Psoas muscle (tissue), 8 donors: ENCODE results near the gene CYB561D1. TPM values are rescaled to one million over a fixed set of nuclear protein-coding genes. Genes with fewer than 3 reads are reported as not detected.

ENCODE experiments used
- ATAC-seq, 4 donors: fragments of 200-7000 bp; cut with Tn5 transposase; one replicate each; pipeline ENCODE4 v1.9.1; 2020; ENCODE audit warnings: moderate library complexity in 3 of 4, mild to moderate bottlenecking in 2 of 4
- DNase-seq, 2 donors: peaks; one replicate each; pipeline ENCODE4 v3.0.0-alpha.2; 2020
- H3K27ac ChIP-seq: fragments of 200-600 bp; one replicate; pipeline ENCODE4 v1.8.0; 2022
- H3K27me3 ChIP-seq, 3 donors: fragments of 200-600 bp in 1 of 3; one replicate each; pipeline versions ENCODE4 v1.6.1 to v1.8.0; 2013 to 2022; ENCODE audit warnings: low read length in 2 of 3, mild to moderate bottlenecking in 2 of 3, moderate library complexity in 1 of 3; ENCODE audit not compliant: insufficient read depth in 3 of 3
- H3K36me3 ChIP-seq, 2 donors: fragments of 200-600 bp in 1 of 2; one replicate each; pipeline versions ENCODE4 v1.6.1 to v1.8.0; 2013 to 2022; ENCODE audit warnings: low read depth in 1 of 2, mild to moderate bottlenecking in 1 of 2, moderate library complexity in 1 of 2; ENCODE audit not compliant: insufficient read depth in 1 of 2
- H3K4me1 ChIP-seq: fragments of 200-600 bp; one replicate; pipeline ENCODE4 v1.8.0; 2022
- H3K4me3 ChIP-seq: fragments of 200-600 bp; one replicate; pipeline ENCODE4 v1.8.0; 2022; ENCODE audit warnings: mild to moderate bottlenecking
- H3K9me3 ChIP-seq: fragments of 200-600 bp; one replicate; pipeline ENCODE4 v1.8.0; 2022
- CTCF ChIP-seq: fragments of 200-600 bp; IDR thresholded peaks from one replicate; pipeline ENCODE4 v1.8.0; 2022; ENCODE audit warnings: antibody characterized with exemption
- WGBS, 3 donors: extraction: QIAGEN DNeasy Blood & Tissue Kit; methylation state at CpG; one replicate each; pipeline versions ENCODE4 v1.1.6 to v1.1.7; 2013; 5-methylcytosine and 5-hydroxymethylcytosine counted together
- intact Hi-C, 2 donors: fragments of 100-400 bp; cut with DNase I; formaldehyde crosslinking; loops; one replicate each; pipeline versions ENCODE4 v1.11.0 to v1.14.2; 2022
- polyA plus RNA-seq, 3 donors: library from polyadenylated mRNA; stranded (reverse); fragments of 200-250 nt; gene quantifications; one replicate each; pipeline ENCODE4 v1.2.3, GENCODE V29; 2013
- total RNA-seq, 4 donors: library from RNA; stranded (reverse); fragmentation: NEBNext Ultra II Directional in 2 of 4; extraction: Animal tissue kit (Norgen Biotek cat#: 25700) in 2 of 4; gene quantifications; one replicate each; pipeline versions ENCODE4 v1.2.1 to v1.2.4, GENCODE V29; 2021 to 2023
- donor health status: healthy with polysubstance abuse.
- donor health status: DM: no; HTN: no; CAD: no; lungs with moderate emphysema.
- donor health status: Bipolar disorder and iron deficiency.
- donor health status: healthy.
- donor health status: DM: yes; HTN: yes; CAD: no.
- donor health status: DM: no; HTN: no; CAD: no.
- donor health status: DM: no; HTN: no; CAD: no.
- donor health status: DM: yes; HTN: yes; CAD: no.

Gene CYB561D1
- total and polyA plus RNA-seq, 7 donors = 1.8 to 15.0 (median 3.5) TPM

- peaks cover 44% of the 10 kb centered on the region for H3K4me1 ChIP-seq
- WGBS, 3 donors = 8 to 44% (median 25%) methylated on average over 7 of the region's 7 CpGs
- ATAC-seq = peak in 1 of 4 donors; percentile 20
- intact Hi-C loops = no loop called here
- H3K27me3 ChIP-seq = no peaks in the 10 kb centered on the region
- H3K36me3 ChIP-seq = peaks cover 0 to 21% of the 10 kb centered on the region in 2 donors
- H3K4me3 ChIP-seq = peak overlapping the region; percentile 83
- no peaks in the 10 kb centered on the region for H3K9me3 ChIP-seq
- peak overlapping the region; percentile 85 for H3K27ac ChIP-seq
- TF ChIP-seq CTCF = no peak
- no peak for DNase-seq
These were observed 14.9 kb downstream of the CYB561D1 start for GRCh38 chr1:109508873-109509175.

GRCh38 chr1:109509176-109510134 is 15.6 kb downstream of the CYB561D1 start, which contains the start of gene AMIGO1:
TSS of gene AMIGO1 (minus strand) at chr1:109509727. CDS start at chr1:109508912, 815 bp downstream.
- DNase-seq (peak; percentile 76 to 80), ATAC-seq (peak; percentile 82 to 88 (median 86))
- Histone ChIP-seq H3K36me3 (peaks cover 0 to 21% of the 10 kb centered on the region in 2 donors), H3K27ac (peak within 1 kb of the TSS; percentile 85), H3K4me3 (peak within 1 kb of the TSS; percentile 83), H3K27me3 (no peaks in the 10 kb centered on the region), H3K4me1 (peaks cover 44% of the 10 kb centered on the region), H3K9me3 (no peaks in the 10 kb centered on the region)
- intact Hi-C loops = no loop called here
- no peak for TF ChIP-seq CTCF
- 0% methylated on average over 26 to 100 of the region's 100 CpGs for WGBS, 3 donors

GRCh38 chr1:109513110-109513710 is 19.3 kb downstream of the CYB561D1 start:
- ATAC-seq (no peak), DNase-seq (no peak)
- no peak for TF ChIP-seq CTCF
- intact Hi-C loops = no loop called here
- Histone ChIP-seq H3K9me3 (no peaks in the 10 kb centered on the region), H3K27me3 (no peaks in the 10 kb centered on the region), H3K27ac (no peak overlapping the region), H3K4me1 (peaks cover 12% of the 10 kb centered on the region), H3K4me3 (no peak overlapping the region), H3K36me3 (no peaks in the 10 kb centered on the region)
- 83 to 87% (median 83%) methylated on average over 2 of the region's 2 CpGs for WGBS, 3 donors

- 83 to 86% (median 84%) methylated on average over 3 of the region's 3 CpGs for WGBS, 3 donors
- no peaks in the 10 kb centered on the region for H3K9me3 ChIP-seq
- TF ChIP-seq CTCF = no peak
- H3K4me1 ChIP-seq = peaks cover 2% of the 10 kb centered on the region
- ATAC-seq (no peak), DNase-seq (no peak)
- H3K27me3 ChIP-seq = no peaks in the 10 kb centered on the region
- intact Hi-C loops = no loop called here
- H3K27ac ChIP-seq = no peak overlapping the region
- H3K4me3 ChIP-seq = no peak overlapping the region
- H3K36me3 ChIP-seq = no peaks in the 10 kb centered on the region
These were observed 21.0 kb downstream of the CYB561D1 start for GRCh38 chr1:109514846-109515245.
